HCT116 (cell line): Measurements from ENCODE around the gene CCDC70. TPM values are rescaled to one million over a fixed set of nuclear protein-coding genes. Genes with fewer than 3 reads are reported as not detected.

Experiments used
- ATAC-seq: fragments of 200-7000 bp; cut with Tn5 transposase; 2 replicates; pipeline ENCODE4 v1.9.1; 2020; ENCODE audit warnings: mild to moderate bottlenecking, moderate library complexity
- BruUV-seq: library from RNA; stranded (reverse); fragments of 400-500 nt; replicated peaks from 2 replicates; lab custom pipeline; 2021; lab: Mats Ljungman, UMichigan
- CTCF ChIA-PET: fragments of 300-600 bp; sonication (Branson Sonifier 250); formaldehyde crosslinking; loops from one replicate; lab custom pipeline; 2021; ENCODE audit warnings: antibody characterized with exemption; lab: Charles Lee
- POLR2A ChIA-PET: fragments of 300-600, 350-600 bp; sonication (Branson Sonifier 250); formaldehyde crosslinking; loops from one replicate; lab custom pipeline; 2021; ENCODE audit warnings: antibody characterized with exemption; lab: Charles Lee
- RAD21 ChIA-PET, 2 experiments: fragments of 300-600 bp; sonication (Branson Sonifier 250); formaldehyde crosslinking; loops; one replicate each; lab custom pipeline; 2023; ENCODE audit warnings: low total read pairs in 2 of 2; ENCODE audit not compliant: uncharacterized antibody in 2 of 2, unreplicated experiment in 2 of 2, low non-redundant PET in 1 of 2; lab: Charles Lee
- DNase-seq: peaks from one replicate; pipeline ENCODE4 v3.0.0-alpha.2; 2010; ENCODE audit warnings: low read depth, low spot score
- H2AFZ ChIP-seq: fragments of 200-600 bp; shearing (Covaris generic), sonication (generic); 2 replicates; pipeline ENCODE4 v1.6.1; 2017; ENCODE audit warnings: low read depth, mixed run types, mixed read lengths, antibody characterized with exemption, low read length; ENCODE audit not compliant: poor library complexity, severe bottlenecking
- H3K27ac ChIP-seq: 2 replicates; pipeline ENCODE4 v1.5.1; 2012; ENCODE audit warnings: low read depth, low read length
- H3K27me3 ChIP-seq: fragments of 200-600 bp; sonication (generic); 2 replicates; pipeline ENCODE4 v1.6.1; 2016; ENCODE audit warnings: mixed run types, low read length, mixed read lengths; ENCODE audit not compliant: insufficient read depth
- H3K36me3 ChIP-seq, 2 experiments: fragments of 200-500 bp in 1 of 2; fragments of 200-600 bp in 1 of 2; sonication (Bioruptor generic) in 1 of 2; sonication (generic) in 1 of 2; 2 replicates each; pipeline versions ENCODE4 v1.5.1 to v1.6.1; 2014 to 2016; ENCODE audit warnings: low read length in 2 of 2, inconsistent platforms in 1 of 2, mixed read lengths in 1 of 2, mixed run types in 1 of 2; ENCODE audit not compliant: insufficient read depth in 2 of 2, control insufficient read depth in 1 of 2
- H3K4me1 ChIP-seq, 2 experiments: fragments of 200-600 bp in 1 of 2; sonication (generic) in 1 of 2; 2 replicates each; pipeline versions ENCODE4 v1.5.1 to v1.6.1; 2012 to 2017; ENCODE audit warnings: low read length in 2 of 2, inconsistent platforms in 1 of 2, mild to moderate bottlenecking in 1 of 2, mixed read lengths in 1 of 2, mixed run types in 1 of 2, moderate library complexity in 1 of 2; ENCODE audit not compliant: insufficient read depth in 2 of 2, control insufficient read depth in 1 of 2
- H3K4me2 ChIP-seq: fragments of 200-600 bp; sonication (generic); 2 replicates; pipeline ENCODE4 v1.6.1; 2017; ENCODE audit warnings: mixed run types, low read length, mixed read lengths
- H3K4me3 ChIP-seq, 2 experiments: fragments of 200-600 bp in 1 of 2; sonication (generic) in 1 of 2; replicated peaks in 1 of 2; 2 replicates each; pipeline ENCODE4 v1.5.1; 2011 to 2016; ENCODE audit warnings: low read length in 2 of 2, control low read depth in 1 of 2, low read depth in 1 of 2, mild to moderate bottlenecking in 1 of 2, mixed read lengths in 1 of 2, mixed run types in 1 of 2
- H3K79me2 ChIP-seq: fragments of 200-600 bp; sonication (generic); 2 replicates; pipeline ENCODE4 v1.6.1; 2017; ENCODE audit warnings: mild to moderate bottlenecking, mixed run types, low read length, moderate library complexity, mixed read lengths; ENCODE audit not compliant: insufficient read depth
- H3K9ac ChIP-seq: fragments of 200-600 bp; sonication (generic); 2 replicates; pipeline ENCODE4 v1.6.1; 2016; ENCODE audit warnings: low read length, mixed read lengths
- H3K9me2 ChIP-seq: fragments of 200-600 bp; sonication (generic), shearing (Covaris generic); 2 replicates; pipeline ENCODE4 v1.6.1; 2017; ENCODE audit warnings: mixed run types, mild to moderate bottlenecking, moderate library complexity; ENCODE audit not compliant: insufficient read depth
- H3K9me3 ChIP-seq, 2 experiments: fragments of 200-500 bp in 1 of 2; fragments of 200-600 bp in 1 of 2; sonication (Bioruptor generic) in 1 of 2; sonication (generic) in 1 of 2; 2 replicates each; pipeline ENCODE4 v1.6.1; 2014 to 2017; ENCODE audit warnings: low read length in 2 of 2, mixed read lengths in 2 of 2, inconsistent platforms in 1 of 2, low read depth in 1 of 2, mild to moderate bottlenecking in 1 of 2, mixed run types in 1 of 2, moderate library complexity in 1 of 2; ENCODE audit not compliant: control insufficient read depth in 1 of 2, insufficient read depth in 1 of 2
- H4K20me1 ChIP-seq: fragments of 200-600 bp; sonication (generic), shearing (Covaris generic); 2 replicates; pipeline ENCODE4 v1.6.1; 2017; ENCODE audit warnings: mixed run types, mild to moderate bottlenecking, moderate library complexity; ENCODE audit not compliant: insufficient read depth
- SP1 ChIP-seq: IDR thresholded peaks from 2 replicates; pipeline ENCODE4 v1.6.1; 2012; ENCODE audit warnings: low read depth
- ZFX ChIP-seq: fragments of 450-650 bp; IDR thresholded peaks from 2 replicates; pipeline ENCODE4 v1.6.1; 2017
- intact Hi-C: fragments of 100-400 bp; cut with micrococcal nuclease; formaldehyde crosslinking; loops from 2 replicates; pipeline ENCODE4 v1.10.0; 2022
- total RNA-seq: library from RNA; stranded (reverse); gene quantifications from one replicate; pipeline ENCODE4 v1.2.1, GENCODE V29; 2021; ENCODE audit not compliant: unreplicated experiment
- TF ChIP-seq, protein P1 (sequence below), 3 experiments: fragments of 200-600 bp in 1 of 3; sonication (generic) in 1 of 3; IDR thresholded peaks in 2 of 3; conservative IDR thresholded peaks in 1 of 3; 2 replicates each; pipeline ENCODE4 v1.5.1; 2012 to 2017; ENCODE audit warnings: low read depth in 2 of 3, low read length in 2 of 3, antibody characterized with exemption in 1 of 3, borderline replicate concordance in 1 of 3, control low read depth in 1 of 3, mild to moderate bottlenecking in 1 of 3, mixed read lengths in 1 of 3, mixed run types in 1 of 3, moderate library complexity in 1 of 3; ENCODE audit not compliant: insufficient read depth in 1 of 3

The CCDC70 gene
- total RNA-seq, 1 experiment from 2014 or later = not detected

DNA sequence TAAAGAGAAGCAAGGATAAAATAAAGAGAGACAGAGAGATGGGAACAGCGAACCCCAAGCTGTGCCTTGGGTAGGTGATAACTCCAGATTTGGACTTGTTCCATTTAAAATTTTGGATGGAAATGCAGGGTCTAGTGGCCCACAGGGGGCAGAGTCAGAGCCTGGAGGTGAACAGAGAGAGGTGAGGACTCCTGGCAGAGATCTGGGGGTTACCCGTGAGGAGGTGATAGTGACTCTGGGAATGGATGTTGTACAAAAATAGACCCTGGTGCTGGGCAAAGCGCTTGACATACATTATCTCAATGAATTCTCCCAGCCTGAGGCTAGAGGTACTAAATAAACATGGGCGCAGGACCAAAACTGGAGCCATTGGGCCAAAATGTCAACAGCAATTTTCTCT, 43.5 kb upstream of the CCDC70 start:
- H3K9me3 ChIP-seq = no peaks in the 10 kb centered on the region
- no peak overlapping the region for H3K27ac ChIP-seq
- CTCF ChIA-PET = no interaction called here
- no peaks in the 10 kb centered on the region for H3K36me3 ChIP-seq
- RAD21 ChIA-PET = no interaction called here
- DNase-seq (no peak), ATAC-seq (no peak)
- intact Hi-C loops = no loop called here
- H3K4me2 ChIP-seq = no peak overlapping the region
- POLR2A ChIA-PET = no interaction called here
- no peaks in the 10 kb centered on the region for H3K9me2 ChIP-seq
- H3K9ac ChIP-seq = no peak overlapping the region
- TF ChIP-seq, protein P1, sequence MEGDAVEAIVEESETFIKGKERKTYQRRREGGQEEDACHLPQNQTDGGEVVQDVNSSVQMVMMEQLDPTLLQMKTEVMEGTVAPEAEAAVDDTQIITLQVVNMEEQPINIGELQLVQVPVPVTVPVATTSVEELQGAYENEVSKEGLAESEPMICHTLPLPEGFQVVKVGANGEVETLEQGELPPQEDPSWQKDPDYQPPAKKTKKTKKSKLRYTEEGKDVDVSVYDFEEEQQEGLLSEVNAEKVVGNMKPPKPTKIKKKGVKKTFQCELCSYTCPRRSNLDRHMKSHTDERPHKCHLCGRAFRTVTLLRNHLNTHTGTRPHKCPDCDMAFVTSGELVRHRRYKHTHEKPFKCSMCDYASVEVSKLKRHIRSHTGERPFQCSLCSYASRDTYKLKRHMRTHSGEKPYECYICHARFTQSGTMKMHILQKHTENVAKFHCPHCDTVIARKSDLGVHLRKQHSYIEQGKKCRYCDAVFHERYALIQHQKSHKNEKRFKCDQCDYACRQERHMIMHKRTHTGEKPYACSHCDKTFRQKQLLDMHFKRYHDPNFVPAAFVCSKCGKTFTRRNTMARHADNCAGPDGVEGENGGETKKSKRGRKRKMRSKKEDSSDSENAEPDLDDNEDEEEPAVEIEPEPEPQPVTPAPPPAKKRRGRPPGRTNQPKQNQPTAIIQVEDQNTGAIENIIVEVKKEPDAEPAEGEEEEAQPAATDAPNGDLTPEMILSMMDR (IDR thresholded peaks at IDR 0.05 in 2 of 3, conservative IDR thresholded peaks at IDR 0.05 in 1 of 3; ENCODE audit: borderline replicate concordance in 1 of 3, insufficient read depth in 1 of 3, low read depth in 2 of 3, low read length in 2 of 3) = no peak
- no peaks in the 10 kb centered on the region for H4K20me1 ChIP-seq
- BruUV-seq = no TSS peak
- H3K4me1 ChIP-seq = peaks cover 0 to 23% of the 10 kb centered on the region in 2 experiments; a peak in 3 of 4 replicates
- no peak overlapping the region for H3K4me3 ChIP-seq
- H3K79me2 ChIP-seq = no peaks in the 10 kb centered on the region
- H2AFZ ChIP-seq = no peak overlapping the region
- peaks cover 6% of the 10 kb centered on the region; the same call in 1 of the 2 replicates for H3K27me3 ChIP-seq

DNA sequence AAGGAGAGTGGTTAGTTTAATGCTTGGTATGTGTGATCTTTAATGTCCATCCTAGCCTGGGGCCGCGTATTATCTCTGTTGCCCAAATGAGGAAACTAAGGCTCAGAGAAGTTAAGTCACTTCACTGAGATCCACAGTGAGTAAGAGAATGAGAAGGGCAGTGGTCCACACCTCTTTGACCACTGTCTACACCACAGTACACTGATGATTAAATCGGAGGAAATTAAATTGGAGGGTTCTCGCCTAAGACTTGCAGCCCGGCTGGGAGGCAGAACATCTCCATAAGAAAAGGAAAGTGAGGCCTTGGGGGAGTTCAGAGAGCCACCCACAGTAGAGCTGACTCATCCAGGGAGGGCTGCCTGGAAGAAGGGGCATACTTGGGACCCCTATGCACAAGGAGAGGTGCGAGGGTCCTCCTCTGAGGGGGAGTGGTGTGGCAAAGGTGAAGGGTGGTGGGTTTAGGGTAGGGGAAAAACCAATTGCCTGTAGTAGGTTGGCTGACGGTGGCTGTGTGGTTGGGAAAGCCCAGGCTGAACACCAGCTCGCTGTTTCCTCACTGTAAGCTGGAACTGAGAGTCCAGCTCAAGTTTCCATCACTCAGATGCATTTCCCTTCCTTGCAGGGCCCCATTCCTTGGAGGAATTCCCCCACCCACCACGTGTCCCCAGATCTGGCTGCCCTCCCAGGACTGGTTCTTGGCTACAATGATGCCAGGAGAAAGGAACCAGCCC, 42.8 kb upstream of the CCDC70 start:
- CTCF ChIA-PET = no interaction called here
- H3K4me2 ChIP-seq = no peak overlapping the region
- no peak overlapping the region for H3K27ac ChIP-seq
- no peaks in the 10 kb centered on the region for H3K9me2 ChIP-seq
- H3K36me3 ChIP-seq = no peaks in the 10 kb centered on the region
- TF ChIP-seq ZFX = no peak
- no peak for TF ChIP-seq SP1
- DNase-seq (no peak), ATAC-seq (no peak)
- BruUV-seq = no TSS peak
- H3K9me3 ChIP-seq = no peaks in the 10 kb centered on the region
- H3K79me2 ChIP-seq = no peaks in the 10 kb centered on the region
- H3K4me3 ChIP-seq = no peak overlapping the region
- POLR2A ChIA-PET = no interaction called here
- H3K9ac ChIP-seq = no peak overlapping the region
- intact Hi-C loops = no loop called here
- H2AFZ ChIP-seq = no peak overlapping the region
- H3K4me1 ChIP-seq = peaks cover 0 to 23% of the 10 kb centered on the region in 2 experiments; a peak in 3 of 4 replicates
- H4K20me1 ChIP-seq = no peaks in the 10 kb centered on the region
- peaks cover 6% of the 10 kb centered on the region; the same call in 1 of the 2 replicates for H3K27me3 ChIP-seq
- RAD21 ChIA-PET = no interaction called here
